GM12878 (cell line): Measurements from ENCODE around the gene NAT10. TPM values are rescaled to one million over a fixed set of nuclear protein-coding genes. Genes with fewer than 3 reads are reported as not detected.

Experiments used
- CEBPB ChIP-seq, 2 experiments: fragments of 150-350 bp in 1 of 2; IDR thresholded peaks; 2 replicates each; pipeline ENCODE4 v1.6.1; 2012 to 2014; ENCODE audit warnings: low read depth in 2 of 2, low read length in 2 of 2, borderline replicate concordance in 1 of 2, inconsistent platforms in 1 of 2
- GABPA ChIP-seq: IDR thresholded peaks from 2 replicates; pipeline ENCODE4 v1.6.1; 2014; ENCODE audit warnings: antibody characterized with exemption, low read depth, mild to moderate bottlenecking, inconsistent platforms
- RAD51 ChIP-seq: fragments of 450-650 bp; IDR thresholded peaks from 2 replicates; pipeline ENCODE4 v1.6.1; 2016; ENCODE audit warnings: moderate library complexity, mild to moderate bottlenecking, inconsistent platforms
- SMARCA5 ChIP-seq: fragments of 450-650 bp; IDR thresholded peaks from 2 replicates; pipeline ENCODE4 v1.6.1; 2017; ENCODE audit warnings: mild to moderate bottlenecking
- polyA plus RNA-seq, 11 experiments: library from polyadenylated mRNA; depleted of rRNA in 4 of 11; unstranded in 6 of 11; stranded (reverse) in 5 of 11; fragments of >200 nt; fragmentation: Nextera tagmentation in 4 of 11; fragmentation: Illumina TruSeq in 1 of 11; extraction: Ambion mirVana in 4 of 11; extraction: Trizol in 1 of 11; gene quantifications; 1 replicate in 1 of 11; 2 replicates in 10 of 11; pipeline versions ENCODE4 v1.2.1 to v1.2.3, GENCODE V29; 2011 to 2016; ENCODE audit warnings: inconsistent platforms in 2 of 11, missing spikeins in 2 of 11, low read depth in 1 of 11
- total RNA-seq, 4 experiments: library from RNA; depleted of rRNA in 3 of 4; stranded (reverse); fragments of >200 nt in 3 of 4; fragmentation: Illumina TruSeq in 1 of 4; extraction: Trizol in 1 of 4; gene quantifications; 2 replicates each; pipeline versions ENCODE4 v1.2.1 to v1.2.3, GENCODE V29; 2013 to 2021
- TF ChIP-seq, protein P1 (sequence below): fragments of 450-650 bp; IDR thresholded peaks from 2 replicates; pipeline ENCODE4 v1.6.1; 2018; ENCODE audit warnings: borderline replicate concordance, mild to moderate bottlenecking; ENCODE audit not compliant: partially characterized antibody
- TF ChIP-seq, protein P2 (sequence below): IDR thresholded peaks from 2 replicates; pipeline ENCODE4 v1.6.1; 2012; ENCODE audit warnings: low read depth, low read length, improper control_type of control experiment
- TF ChIP-seq, protein P3 (sequence below): IDR thresholded peaks from 2 replicates; pipeline ENCODE4 v1.6.1; 2011; ENCODE audit warnings: mild to moderate bottlenecking, low read depth, low read length, moderate library complexity; ENCODE audit not compliant: insufficient replicate concordance
- TF ChIP-seq, protein P4 (sequence below): fragments of 450-650 bp; conservative IDR thresholded peaks from 2 replicates; pipeline ENCODE4 v1.6.1; 2017; ENCODE audit warnings: mild to moderate bottlenecking, moderate library complexity

Gene NAT10
- total and polyA plus RNA-seq, 10 of the 15 experiments (the other 5 are each of a cell fraction or from before 2014, with no cell fraction given): 45.1 to 95.5 (median 72.8) TPM

DNA sequence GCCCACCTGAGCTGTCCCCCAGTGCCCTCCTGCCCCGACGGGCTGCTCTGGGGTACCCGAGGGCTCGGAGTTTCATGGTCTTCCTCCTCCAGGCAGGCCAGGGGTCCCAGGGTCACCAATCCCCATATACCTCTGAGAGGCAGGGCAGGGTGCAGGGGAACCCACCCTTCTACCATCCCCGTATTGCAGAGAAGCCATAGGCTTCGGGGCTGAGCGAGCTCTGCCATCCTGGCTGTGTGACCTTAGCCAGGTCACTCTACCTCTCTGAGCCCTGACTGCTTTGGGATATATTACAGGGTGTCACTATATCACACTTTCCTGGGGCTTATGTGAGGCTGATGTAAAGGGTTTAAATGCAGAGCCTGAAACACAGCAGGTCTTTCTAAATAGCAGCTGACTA is 57.4 kb downstream of the NAT10 start (continued):
- TF ChIP-seq, protein P1, sequence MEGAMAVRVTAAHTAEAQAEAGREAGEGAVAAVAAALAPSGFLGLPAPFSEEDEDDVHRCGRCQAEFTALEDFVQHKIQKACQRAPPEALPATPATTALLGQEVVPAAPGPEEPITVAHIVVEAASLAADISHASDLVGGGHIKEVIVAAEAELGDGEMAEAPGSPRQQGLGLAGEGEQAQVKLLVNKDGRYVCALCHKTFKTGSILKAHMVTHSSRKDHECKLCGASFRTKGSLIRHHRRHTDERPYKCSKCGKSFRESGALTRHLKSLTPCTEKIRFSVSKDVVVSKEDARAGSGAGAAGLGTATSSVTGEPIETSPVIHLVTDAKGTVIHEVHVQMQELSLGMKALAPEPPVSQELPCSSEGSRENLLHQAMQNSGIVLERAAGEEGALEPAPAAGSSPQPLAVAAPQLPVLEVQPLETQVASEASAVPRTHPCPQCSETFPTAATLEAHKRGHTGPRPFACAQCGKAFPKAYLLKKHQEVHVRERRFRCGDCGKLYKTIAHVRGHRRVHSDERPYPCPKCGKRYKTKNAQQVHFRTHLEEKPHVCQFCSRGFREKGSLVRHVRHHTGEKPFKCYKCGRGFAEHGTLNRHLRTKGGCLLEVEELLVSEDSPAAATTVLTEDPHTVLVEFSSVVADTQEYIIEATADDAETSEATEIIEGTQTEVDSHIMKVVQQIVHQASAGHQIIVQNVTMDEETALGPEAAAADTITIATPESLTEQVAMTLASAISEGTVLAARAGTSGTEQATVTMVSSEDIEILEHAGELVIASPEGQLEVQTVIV: no peak
- TF ChIP-seq, protein P2, sequence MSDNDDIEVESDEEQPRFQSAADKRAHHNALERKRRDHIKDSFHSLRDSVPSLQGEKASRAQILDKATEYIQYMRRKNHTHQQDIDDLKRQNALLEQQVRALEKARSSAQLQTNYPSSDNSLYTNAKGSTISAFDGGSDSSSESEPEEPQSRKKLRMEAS: no peak
- TF ChIP-seq, protein P3, sequence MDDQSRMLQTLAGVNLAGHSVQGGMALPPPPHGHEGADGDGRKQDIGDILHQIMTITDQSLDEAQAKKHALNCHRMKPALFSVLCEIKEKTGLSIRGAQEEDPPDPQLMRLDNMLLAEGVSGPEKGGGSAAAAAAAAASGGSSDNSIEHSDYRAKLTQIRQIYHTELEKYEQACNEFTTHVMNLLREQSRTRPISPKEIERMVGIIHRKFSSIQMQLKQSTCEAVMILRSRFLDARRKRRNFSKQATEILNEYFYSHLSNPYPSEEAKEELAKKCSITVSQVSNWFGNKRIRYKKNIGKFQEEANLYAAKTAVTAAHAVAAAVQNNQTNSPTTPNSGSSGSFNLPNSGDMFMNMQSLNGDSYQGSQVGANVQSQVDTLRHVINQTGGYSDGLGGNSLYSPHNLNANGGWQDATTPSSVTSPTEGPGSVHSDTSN: no peak
- TF ChIP-seq CEBPB (IDR thresholded peaks at IDR 0.05; ENCODE audit: borderline replicate concordance in 1 of 2, low read depth in 2 of 2, low read length in 2 of 2) (no peak), SMARCA5 (no peak), GABPA (no peak), RAD51 (no peak)
- TF ChIP-seq, protein P4, sequence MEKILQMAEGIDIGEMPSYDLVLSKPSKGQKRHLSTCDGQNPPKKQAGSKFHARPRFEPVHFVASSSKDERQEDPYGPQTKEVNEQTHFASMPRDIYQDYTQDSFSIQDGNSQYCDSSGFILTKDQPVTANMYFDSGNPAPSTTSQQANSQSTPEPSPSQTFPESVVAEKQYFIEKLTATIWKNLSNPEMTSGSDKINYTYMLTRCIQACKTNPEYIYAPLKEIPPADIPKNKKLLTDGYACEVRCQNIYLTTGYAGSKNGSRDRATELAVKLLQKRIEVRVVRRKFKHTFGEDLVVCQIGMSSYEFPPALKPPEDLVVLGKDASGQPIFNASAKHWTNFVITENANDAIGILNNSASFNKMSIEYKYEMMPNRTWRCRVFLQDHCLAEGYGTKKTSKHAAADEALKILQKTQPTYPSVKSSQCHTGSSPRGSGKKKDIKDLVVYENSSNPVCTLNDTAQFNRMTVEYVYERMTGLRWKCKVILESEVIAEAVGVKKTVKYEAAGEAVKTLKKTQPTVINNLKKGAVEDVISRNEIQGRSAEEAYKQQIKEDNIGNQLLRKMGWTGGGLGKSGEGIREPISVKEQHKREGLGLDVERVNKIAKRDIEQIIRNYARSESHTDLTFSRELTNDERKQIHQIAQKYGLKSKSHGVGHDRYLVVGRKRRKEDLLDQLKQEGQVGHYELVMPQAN: no peak
